Heart left ventricle (tissue), 13 donors: ENCODE measurements around the gene DNAJB4.

ENCODE experiments used
- CTCF ChIP-seq, 12 donors: fragments of 200-600 bp; sonication (generic) in 4 of 12; IDR thresholded peaks; one replicate each; pipeline versions ENCODE4 v1.5.0 to v1.8.0; 2018 to 2022; ENCODE audit warnings: antibody characterized with exemption in 12 of 12, mild to moderate bottlenecking in 5 of 12
- POLR2A ChIP-seq, 2 donors: fragments of 450-650 bp; IDR thresholded peaks; one replicate each; pipeline ENCODE4 v1.6.1; 2017; ENCODE audit warnings: antibody characterized with exemption in 2 of 2, mild to moderate bottlenecking in 2 of 2, moderate library complexity in 2 of 2
- donor health status: ischemic (EF 13 %, LVEDD 7.1; RV severe dilation, severe dysfunction).
- donor health status: DM: no; HTN: yes; CAD: no.
- donor health status: DM: no; HTN: no; CAD: no.
- donor health status: ischemic (EF 25% LVEDD 6.9; RV normal size, moderate dysfunction).
- donor health status: ischemic (EF 25% LVEDD 5.7; RV mildly dilated, moderate dysfunction).
- donor health status: ischemic (EF 35%, LVEDD 5.7; RV mildly dilated, moderate dysfunction).
- donor health status: nonischemic (EF 11% LVEDD 7.7; RV severe dilation, severe dysfunction).
- donor health status: DM: yes; HTN: yes; CAD: no.
- donor health status: PGD.
- donor health status: ischemic (EF 29% LVEDD 5.4; RV normal size, mild dysfunction).
- donor health status: nonischemic (EF 23%, LVEDD 6.1; RV moderate dilation, normal function).

DNA sequence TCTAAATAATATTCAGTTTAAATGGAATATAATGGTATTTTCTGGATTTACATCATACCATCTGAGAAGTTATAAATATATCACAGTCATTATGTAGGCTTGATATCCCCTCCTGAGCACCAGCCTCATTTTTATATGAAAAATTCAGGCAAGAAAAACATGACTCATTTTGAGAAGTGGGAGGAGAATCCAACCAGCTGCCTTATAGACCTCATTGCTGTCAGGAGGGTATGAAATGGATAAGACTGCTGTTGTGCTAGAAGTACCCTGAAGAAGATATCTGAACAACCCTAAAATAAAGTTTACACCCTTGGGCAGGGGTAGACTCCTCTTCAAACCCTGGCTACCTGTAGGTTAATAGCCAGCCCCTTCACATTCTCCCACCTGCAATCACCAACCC lies 49.8 kb downstream of the DNAJB4 start:
- no peak for TF ChIP-seq CTCF (IDR thresholded peaks at IDR 0.05)
- no peak for TF ChIP-seq POLR2A (IDR thresholded peaks at IDR 0.05)
